Activated CD8-positive, alpha-beta memory T cell treated with anti-CD3 and anti-CD28 coated beads for 36 hours (primary cell): ENCODE data around the gene ADGRL1. TPM values are rescaled to one million over a fixed set of nuclear protein-coding genes. Genes with fewer than 3 reads are reported as not detected.

ENCODE experiments used
- CTCF ChIA-PET: fragments of 350-600 bp; sonication (Branson Sonifier 250); formaldehyde crosslinking; loops from one replicate; lab custom pipeline; 2021; ENCODE audit warnings: antibody characterized with exemption; lab: Charles Lee
- POLR2A ChIA-PET: fragments of 350-600 bp; sonication (Branson Sonifier 250); formaldehyde crosslinking; loops from one replicate; lab custom pipeline; 2021; ENCODE audit warnings: antibody characterized with exemption; lab: Charles Lee
- total RNA-seq, 2 experiments: library from RNA; stranded (reverse); gene quantifications; one replicate each; pipeline ENCODE4 v1.2.3, GENCODE V29; 2021

Gene ADGRL1
- total RNA-seq, 2 experiments from 2014 or later, result 7.4 to 8.3 TPM

DNA sequence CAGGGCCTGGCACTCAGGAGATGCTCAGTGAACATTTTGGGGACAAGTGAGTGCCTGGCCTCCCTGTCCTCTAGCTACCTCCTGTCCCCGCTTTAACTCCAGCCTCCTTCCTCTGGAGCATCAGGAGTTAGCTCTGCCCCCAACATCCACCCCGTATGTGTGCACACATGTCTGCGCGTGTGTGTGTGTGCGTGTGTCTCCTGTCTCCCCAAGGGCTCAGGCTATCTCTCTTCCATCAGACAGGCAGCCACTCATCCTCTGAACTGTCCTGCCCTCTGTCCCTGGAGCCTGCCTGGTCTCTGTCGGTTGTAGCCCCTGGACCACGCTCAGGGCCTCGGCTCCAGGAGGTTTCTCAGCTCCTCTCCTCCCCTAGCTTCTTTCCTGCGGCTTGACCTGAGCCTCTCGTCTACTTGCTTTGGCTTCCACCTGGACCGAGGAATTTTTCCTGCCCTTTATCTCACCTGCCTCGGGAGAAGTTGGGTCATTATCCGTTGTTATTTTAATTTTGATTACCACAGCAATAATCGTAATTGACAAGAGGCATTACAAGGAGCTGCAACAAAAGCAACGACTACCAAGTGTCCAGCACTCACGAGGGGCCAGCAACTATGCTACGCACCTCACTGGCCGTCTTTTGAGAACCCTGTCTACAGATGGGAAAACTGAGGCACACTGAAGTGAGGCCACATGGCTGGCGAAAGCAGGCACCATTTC lies 37.6 kb downstream of the ADGRL1 start:
- POLR2A ChIA-PET, result no interaction called here

DNA sequence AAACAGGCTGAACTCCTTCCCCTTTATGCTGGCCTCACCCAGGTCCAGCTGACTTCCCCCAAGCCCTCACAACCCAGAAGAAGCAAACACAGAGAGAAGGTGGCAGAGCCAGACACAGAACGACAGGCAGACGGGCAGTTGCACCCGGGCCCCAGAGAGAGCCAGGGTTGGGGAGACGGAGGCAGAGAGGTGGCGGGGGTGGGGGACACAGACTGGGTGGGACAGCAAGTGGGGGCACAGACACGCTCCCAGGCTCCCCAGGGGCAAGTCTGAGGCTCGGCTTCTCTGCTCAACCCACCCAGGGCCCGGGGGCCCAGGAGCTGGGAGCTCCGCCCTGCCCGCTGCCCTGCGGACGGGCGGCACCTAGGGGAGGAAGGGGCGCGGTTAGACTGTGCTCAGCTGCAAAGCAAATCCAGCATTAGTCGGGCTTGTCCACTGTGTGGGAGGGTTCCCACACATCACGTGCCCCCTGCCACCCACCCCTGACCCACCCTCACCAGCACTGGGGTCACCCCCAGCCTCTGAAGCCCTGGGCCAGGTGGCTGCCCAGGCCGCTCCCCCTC lies 38.3 kb downstream of the ADGRL1 start:
- ChIA-PET POLR2A (interaction anchor here (0.7 kb wide), 2 partner anchors 13 to 425 kb away, joined by 3 to 9 read pairs; no protein-coding TSS in a partner anchor), CTCF (interaction anchor here (0.6 to 1.2 kb wide), 4 partner anchors 19 to 75 kb away, joined by 3 to 6 read pairs (median 3); partner anchors contain the start of gene ASF1B)

More for the DNA sequence above, 37.6 kb downstream of the ADGRL1 start:
- CTCF ChIA-PET, result interaction anchor here (1.1 to 1.2 kb wide), 2 partner anchors 20 to 32 kb away, joined by 3 to 6 read pairs; partner anchors contain the start of gene ASF1B

DNA sequence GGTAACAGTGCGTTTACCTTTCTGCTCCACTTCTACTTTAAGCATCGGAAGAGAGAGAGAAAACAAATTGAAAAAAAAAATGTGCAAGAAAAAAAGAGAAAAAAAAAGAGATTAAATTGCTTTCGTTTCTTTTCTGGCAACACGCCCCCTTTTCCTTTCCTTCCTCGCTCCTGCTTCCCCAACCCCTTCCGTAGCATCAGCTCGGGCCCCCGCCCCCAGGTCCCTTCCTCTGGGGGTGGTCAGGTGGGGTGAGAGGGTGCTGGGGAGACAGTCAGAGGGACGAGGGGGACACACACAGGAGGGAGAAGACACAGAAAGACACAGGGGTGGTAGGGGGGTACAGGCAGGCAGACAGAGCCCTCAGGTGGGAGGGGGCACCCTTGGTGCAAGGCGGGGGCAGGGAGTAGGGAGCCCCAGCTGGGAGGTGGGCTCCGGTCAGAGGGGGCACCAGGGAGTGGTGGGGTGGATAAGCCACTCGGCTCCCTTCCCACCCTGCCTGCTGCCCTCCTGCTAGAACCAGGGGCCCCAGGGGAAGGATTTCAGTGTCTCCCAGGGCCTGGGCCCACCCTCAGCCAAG lies 38.9 kb downstream of the ADGRL1 start:
- ChIA-PET POLR2A (interaction anchor here (0.7 kb wide), 2 partner anchors 14 to 426 kb away, joined by 3 to 9 read pairs; no protein-coding TSS in a partner anchor), CTCF (interaction anchor here (0.6 to 1.1 kb wide), 3 partner anchors 19 to 75 kb away, joined by 3 read pairs; no protein-coding TSS in a partner anchor)

DNA sequence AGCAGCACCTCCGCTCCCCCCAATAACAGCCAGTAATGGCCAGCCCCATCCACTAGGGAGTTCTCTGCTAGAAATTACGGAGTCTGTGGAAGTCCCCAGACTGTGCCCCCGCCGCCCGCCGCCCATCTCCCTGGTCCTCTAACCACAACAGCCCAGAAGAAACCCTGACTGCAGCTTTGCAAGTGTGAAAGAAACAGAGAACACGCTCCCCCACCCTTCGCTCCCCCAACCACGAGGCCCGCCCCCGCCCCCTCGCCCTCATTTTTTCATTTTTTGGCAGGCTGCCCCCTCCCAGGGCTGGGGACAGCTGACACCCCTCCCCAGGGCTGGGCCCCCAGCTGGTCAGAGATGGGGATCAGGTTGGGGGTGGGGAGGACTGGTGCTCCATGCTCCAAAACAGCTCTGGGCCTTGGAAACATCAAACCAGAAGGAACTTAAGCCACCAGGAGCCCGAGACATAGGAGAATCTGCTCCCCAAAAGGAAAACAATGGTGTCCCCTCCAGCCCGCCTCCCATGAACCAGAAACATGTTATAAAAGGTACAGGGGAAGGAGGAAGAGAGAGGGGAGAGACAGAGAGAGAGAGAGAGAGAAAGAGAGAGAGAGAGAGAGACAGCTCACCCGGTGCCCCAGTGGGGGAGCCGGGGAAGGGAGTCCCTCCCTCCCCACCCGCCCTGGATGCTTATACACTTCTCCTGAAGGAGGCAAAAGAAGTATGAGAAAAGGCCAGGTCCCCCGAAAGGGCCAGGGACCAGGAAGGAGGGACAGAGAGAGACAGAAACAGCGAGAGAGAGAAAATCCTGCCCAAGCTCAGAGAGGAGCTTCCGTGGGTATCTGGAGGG lies 39.8 kb downstream of the ADGRL1 start:
- CTCF ChIA-PET, result interaction anchor here (0.6 to 0.9 kb wide), 2 partner anchors 23 to 30 kb away, joined by 4 to 5 read pairs; partner anchors contain the start of gene ASF1B
- POLR2A ChIA-PET, result no interaction called here

DNA sequence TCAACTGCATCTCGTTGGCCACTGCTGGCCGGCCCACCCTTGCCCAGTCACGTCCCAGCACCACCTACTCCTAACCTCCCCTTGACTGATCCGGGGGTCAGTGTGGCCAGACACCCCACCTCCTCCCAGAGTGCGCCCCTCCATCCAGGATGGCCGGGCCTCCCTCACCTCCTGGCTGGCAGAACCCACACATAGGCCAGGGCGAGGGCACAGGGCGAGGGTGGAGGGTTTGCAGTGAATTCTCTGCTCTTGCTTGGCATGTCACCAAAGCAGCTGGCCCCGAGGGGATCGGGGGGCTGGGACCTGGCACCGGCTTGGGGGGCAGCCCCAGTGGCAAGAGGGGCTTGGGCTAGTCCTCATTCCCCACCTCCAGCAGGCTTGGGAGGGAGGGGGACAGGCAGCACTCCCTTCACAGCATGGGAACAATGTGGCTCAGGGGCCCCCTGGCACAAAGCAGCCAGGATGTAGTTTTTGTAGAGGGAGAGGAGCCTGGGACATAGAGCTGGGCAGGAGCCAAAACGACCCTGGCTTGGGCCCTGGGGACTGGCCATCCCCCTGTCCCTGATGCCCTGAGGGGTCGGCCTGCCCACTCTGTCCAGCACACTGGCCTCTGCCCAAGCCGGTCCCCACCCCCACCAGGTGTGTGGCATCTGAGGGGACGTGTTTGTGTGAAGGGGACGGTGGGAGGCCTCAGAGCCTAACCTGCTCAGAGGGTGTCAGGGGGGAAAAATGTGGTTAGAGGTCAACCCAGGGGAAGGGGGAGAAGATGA lies 41.1 kb downstream of the ADGRL1 start:
- CTCF ChIA-PET, result interaction anchor here (0.9 kb wide), 1 partner anchor 28 kb away, joined by 4 read pairs; the partner anchor contains the start of gene ASF1B
- POLR2A ChIA-PET, result no interaction called here

DNA sequence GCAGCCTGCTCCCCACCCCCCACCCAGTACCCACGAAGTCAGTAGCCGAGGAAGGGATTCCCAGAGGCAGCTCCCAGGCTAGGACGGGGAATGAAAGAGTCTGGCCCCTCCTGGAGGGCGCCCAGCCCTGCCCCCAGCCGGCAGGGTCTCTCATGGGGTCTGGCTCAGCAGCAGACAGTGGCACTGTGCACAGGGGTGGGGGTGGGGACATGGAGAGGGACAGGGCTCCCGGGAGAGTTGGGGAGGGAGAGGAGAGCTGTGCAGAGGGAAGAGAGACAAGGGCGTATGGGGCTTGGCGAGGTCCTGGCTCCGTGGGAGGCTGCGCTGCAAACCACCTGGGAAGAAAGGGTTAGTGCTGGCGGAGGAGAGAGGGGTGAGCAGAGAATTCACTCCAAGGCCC lies 41.9 kb downstream of the ADGRL1 start:
- ChIA-PET POLR2A (no interaction called here), CTCF (no interaction called here)

DNA sequence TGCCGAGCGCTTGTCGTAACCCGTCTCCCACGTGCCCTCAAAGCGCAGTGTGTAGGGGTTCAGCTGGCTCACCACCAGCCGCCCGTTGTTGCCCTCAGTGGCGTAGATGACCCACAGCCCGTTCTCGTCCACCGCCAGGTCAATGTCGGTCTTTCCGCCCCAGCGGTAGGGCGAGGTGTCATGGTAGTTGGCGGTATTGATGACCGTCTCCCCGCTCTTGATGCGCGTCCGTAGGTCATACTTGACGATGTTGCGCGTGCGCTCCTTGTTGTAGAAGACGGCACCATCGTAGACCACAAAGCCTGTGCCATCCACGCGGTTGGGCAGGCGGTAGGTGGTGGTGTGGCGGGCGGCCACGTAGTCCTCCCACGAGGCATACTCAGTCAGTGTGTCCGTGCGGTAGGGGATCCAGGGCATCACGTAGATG lies 43.1 kb downstream of the ADGRL1 start:
- POLR2A ChIA-PET, result no interaction called here
- CTCF ChIA-PET, result no interaction called here

DNA sequence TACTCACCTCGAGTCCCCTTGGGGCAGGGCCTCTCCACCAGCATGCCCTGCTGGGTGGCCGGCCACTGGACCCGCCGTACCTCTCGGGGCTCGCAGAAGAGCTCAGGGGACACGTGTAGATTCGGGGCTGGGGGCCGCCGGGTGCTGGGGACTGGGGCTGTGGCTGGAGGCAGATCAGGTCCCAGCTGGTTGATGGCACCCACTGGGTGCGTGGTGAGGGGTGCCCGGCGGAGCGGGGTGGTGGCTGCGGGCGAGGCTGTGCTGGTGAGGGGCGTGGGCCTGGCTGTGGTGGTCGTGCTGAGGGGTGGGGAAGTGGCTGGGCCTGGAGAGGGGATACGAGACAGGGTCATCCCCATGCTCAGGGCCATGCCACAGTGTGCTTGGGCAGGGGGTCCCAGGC lies 44.7 kb downstream of the ADGRL1 start:
- POLR2A ChIA-PET, result no interaction called here

DNA sequence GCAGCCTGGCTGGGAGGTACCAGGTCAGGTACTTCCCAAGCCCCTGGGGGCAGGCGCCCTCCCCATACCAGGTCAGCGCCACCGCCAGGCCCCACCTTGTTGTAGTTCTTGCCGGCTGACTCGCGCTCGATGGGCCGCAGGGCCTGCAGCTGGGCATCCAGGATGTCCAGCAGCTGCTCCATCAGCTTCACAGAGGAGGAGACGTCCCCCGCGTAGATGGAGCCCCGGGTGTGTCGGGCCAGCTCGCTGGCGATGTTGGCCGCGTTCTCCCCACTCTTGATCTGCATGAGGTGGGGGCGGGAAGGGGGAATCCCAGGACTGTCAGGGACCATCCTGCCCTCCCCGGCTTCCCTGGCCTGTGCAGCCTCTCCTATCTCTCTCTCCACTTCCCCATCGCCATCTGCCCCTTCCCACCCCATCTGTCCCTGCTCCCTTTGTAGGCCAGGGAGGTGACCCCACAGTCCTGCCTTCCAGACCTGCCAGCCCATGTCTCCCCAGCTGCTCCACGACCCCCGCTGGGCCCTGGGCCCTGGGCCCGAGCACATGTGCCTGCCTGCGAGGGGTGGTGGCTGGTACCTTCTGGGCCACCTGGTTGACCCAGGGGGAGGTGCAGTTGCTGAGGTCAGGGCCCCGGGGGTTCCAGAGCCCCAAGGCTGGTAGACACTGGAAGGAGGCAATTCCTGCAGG lies 45.8 kb downstream of the ADGRL1 start:
- CTCF ChIA-PET, result interaction anchor here (0.5 to 1.1 kb wide), 2 partner anchors 57 to 350 kb away, joined by 3 read pairs; no protein-coding TSS in a partner anchor
- POLR2A ChIA-PET, result no interaction called here

More for the DNA sequence above, 44.7 kb downstream of the ADGRL1 start:
- CTCF ChIA-PET, result interaction anchor here (0.6 kb wide), 1 partner anchor 15 kb away, joined by 3 read pairs; no protein-coding TSS in a partner anchor

DNA sequence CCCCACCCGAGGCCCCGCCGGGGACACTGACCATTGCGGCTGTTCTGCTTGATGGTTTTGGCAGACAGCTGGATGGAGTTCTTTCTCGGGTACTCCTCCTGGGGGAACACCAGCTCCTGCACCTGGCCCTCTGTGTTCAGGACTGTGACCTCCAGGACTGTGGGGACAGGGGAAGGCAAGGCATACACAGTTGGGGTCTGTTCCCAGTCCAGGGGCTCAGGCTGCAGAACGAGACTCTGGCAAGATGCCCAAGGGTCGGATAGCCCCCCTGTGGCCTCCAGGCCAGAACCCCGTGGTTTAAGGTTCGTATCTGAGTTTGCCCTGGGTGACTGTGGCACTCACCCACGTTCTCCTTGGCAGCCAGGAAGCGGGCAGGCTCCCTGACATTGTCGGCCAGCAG lies 46.9 kb downstream of the ADGRL1 start:
- CTCF ChIA-PET, result interaction anchor here (0.6 to 1.6 kb wide), 3 partner anchors 22 to 189 kb away, joined by 3 to 6 read pairs (median 3); partner anchors contain the start of gene ASF1B
- POLR2A ChIA-PET, result no interaction called here

DNA sequence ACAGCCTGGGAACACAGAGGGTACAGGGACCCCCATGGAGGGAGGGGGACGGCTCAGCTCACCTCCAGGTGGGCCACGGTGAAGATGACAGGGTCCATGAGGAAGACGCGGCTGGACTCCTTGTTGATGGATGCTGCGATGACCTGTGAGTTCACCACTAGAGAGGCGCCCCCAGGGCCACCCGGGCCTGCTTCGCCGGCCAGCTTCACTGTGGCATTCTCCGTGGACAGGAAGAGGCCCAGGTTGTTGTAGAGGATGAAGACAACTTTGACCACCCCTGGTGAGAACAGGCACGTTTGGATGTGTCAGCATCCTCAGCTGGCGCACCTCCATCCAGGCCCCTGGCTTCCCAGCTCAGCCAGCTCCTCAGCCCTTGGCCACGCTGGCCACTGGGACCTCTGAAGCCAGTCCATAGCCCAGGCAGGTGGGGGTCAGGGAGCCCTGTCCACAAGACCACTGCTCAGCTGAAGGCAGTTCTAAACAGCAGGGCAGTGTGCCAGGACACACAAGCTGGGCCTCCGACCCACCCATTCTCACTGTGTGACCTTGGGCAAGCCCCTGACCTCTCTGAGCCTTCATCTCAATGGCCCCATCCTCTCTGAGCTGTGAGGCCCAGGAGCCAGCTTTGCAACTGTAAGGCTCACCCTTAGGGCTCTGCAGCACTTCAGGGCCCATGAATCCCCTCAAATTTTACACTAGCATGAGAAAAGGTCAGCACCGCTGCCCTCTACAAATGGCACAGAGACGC lies 47.5 kb downstream of the ADGRL1 start:
- ChIA-PET POLR2A (no interaction called here), CTCF (interaction anchor here (0.6 to 1.6 kb wide), 3 partner anchors 22 to 190 kb away, joined by 3 to 6 read pairs (median 3); partner anchors contain the start of gene ASF1B)

DNA sequence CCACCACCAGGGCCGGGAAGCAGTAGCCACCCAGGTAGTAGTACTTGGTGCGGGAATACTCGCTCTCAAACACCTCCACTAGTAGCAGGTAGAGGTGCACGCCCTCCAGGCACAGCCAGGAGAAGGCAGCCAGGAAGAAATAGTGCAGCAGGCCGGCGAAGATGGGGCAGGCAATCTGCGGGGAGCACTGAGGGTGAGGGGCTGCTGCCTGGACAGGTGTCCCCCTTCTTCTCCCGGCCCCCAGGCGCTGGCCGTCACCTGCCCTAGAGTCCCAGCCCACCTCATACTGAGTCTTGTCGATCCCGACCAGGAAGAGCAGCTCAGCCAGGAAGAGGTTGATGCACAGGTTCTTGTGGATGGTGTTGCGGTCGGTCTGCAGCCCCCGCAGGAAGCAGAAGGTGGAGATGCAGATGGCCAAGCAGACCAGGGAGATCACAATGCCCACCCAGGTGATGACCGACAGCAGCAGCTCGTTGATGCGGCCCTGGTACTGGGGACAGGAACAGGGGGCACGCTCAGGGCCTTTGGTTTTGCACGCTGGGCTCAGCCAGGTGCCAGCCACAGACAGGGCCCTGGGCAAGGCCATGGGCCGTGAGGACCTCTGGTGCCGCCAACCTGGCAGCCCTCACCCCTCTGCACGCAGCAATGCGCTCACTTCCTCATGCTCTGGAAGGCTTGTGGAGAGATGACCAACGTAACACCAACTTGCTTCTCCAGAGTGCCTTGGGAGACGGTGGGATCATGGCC lies 48.8 kb downstream of the ADGRL1 start:
- CTCF ChIA-PET, result interaction anchor here (0.5 to 0.6 kb wide), 3 partner anchors 15 to 489 kb away, joined by 3 to 5 read pairs (median 4); no protein-coding TSS in a partner anchor

DNA sequence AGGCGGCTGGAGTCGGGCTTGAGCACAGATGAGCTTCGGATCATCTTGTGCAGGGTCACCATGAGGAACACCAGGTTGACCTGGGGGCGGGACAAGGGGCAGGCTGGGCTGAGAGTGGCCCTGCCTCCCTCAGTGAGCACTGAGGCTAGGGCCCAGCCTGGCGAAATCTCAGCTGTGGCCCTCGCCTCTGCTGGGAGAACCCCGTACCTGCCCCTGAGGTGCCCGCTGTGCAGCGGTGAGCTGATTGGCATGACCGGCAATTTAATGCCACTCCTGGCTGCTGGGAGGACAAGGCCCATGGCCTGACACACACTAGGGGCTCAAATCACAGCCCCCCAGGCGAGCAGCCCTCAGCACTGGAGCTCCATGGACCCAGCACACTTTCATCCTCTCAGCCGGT lies 49.8 kb downstream of the ADGRL1 start:
- ChIA-PET POLR2A (no interaction called here), CTCF (interaction anchor here (0.6 kb wide), 1 partner anchor 490 kb away, joined by 3 read pairs; no protein-coding TSS in a partner anchor)

More for the DNA sequence above, 48.8 kb downstream of the ADGRL1 start:
- POLR2A ChIA-PET, result no interaction called here

DNA sequence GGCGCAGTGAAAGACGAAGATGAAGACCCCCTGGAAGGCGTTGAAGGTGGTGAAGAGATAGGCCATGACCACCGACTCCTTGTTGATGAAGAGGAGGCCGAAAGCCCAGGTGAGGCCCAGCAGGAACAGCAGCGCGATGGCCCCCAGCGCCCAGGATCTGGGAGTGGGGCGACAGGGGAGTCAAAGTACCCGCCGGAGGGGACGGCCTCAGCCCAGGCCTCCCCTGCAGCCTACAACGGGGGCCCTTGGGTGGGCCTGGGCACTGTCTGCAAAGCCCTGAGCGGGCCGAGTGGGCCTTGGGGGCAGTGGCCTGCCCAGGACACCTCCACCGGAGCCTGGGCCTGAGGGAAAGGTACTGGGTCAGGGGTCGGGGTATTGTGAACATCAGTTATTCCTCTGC lies 50.6 kb downstream of the ADGRL1 start:
- POLR2A ChIA-PET, result no interaction called here
- CTCF ChIA-PET, result no interaction called here

DNA sequence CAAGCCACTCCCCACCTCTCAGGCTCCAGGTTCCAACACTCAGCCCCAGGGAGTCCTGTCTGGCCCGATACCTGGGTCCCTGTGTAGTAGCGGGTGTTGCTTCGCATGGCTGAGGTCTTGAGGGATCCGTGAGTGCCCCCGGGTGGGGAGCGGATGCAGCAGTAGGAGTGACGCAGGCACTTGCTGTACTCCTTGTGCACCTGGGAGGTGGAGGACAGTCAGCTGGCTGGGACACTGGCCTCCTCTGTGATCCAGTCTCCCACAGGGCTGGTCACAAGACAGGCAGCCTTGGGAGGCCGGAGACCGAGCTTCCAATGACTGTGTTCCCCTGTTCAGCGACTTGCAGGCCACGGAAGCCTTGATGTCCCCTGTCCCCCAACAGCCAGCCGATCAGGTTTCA lies 53.3 kb downstream of the ADGRL1 start:
- ChIA-PET POLR2A (interaction anchor here (0.6 kb wide), 2 partner anchors 81 to 262 kb away, joined by 3 to 9 read pairs; no protein-coding TSS in a partner anchor), CTCF (no interaction called here)
